ENCODE measurements around the gene CAND2.
"Not testable (repeated sequence)": the region's sequence is repeated elsewhere in the genome, so short reads cannot be mapped to it uniquely, and the experiment has no call there.

The CAND2 gene

GRCh38 chr3:12772462-12772861, 24.0 kb upstream of the CAND2 start:
- no peak for DNase-seq

GRCh38 chr3:12773030-12773709, 23.3 kb upstream of the CAND2 start:
- DNase-seq = no peak

GRCh38 chr3:12773710-12774086, 22.8 kb upstream of the CAND2 start:
- DNase-seq = no peak

GRCh38 chr3:12774619-12775018, 21.9 kb upstream of the CAND2 start:
- no peak for DNase-seq

GRCh38 chr3:12775226-12775625, 21.3 kb upstream of the CAND2 start:
- no peak for DNase-seq

- DNase-seq = not testable (repeated sequence)
Observed at GRCh38 chr3:12775970-12776369, 20.5 kb upstream of the CAND2 start.

- DNase-seq = no peak
Observed at GRCh38 chr3:12777171-12777570, 19.3 kb upstream of the CAND2 start.

- DNase-seq = no peak
Observed at GRCh38 chr3:12780751-12781150, 15.7 kb upstream of the CAND2 start.

GRCh38 chr3:12782172-12782815, 14.2 kb upstream of the CAND2 start:
- no peak for DNase-seq

- no peak for DNase-seq
Observed at GRCh38 chr3:12785096-12785495, 11.4 kb upstream of the CAND2 start.

GRCh38 chr3:12787346-12787745, 9.1 kb upstream of the CAND2 start:
- peak; percentile 34 for DNase-seq

- DNase-seq = not testable (repeated sequence)
Observed at GRCh38 chr3:12787967-12788690, 8.4 kb upstream of the CAND2 start.

- DNase-seq = no peak
Observed at GRCh38 chr3:12791430-12791829, 5.0 kb upstream of the CAND2 start.

GRCh38 chr3:12793701-12794100, 2.8 kb upstream of the CAND2 start:
- no peak for DNase-seq

GRCh38 chr3:12797124-12797891, 828 bp downstream of the CAND2 start:
- DNase-seq = no peak

- no peak for DNase-seq
Observed at GRCh38 chr3:12797892-12798558, 1.5 kb downstream of the CAND2 start.

- DNase-seq = no peak
Observed at GRCh38 chr3:12798559-12799179, 2.2 kb downstream of the CAND2 start.

GRCh38 chr3:12799525-12800440, 3.3 kb downstream of the CAND2 start:
- no peak for DNase-seq

GRCh38 chr3:12803371-12803770, 6.9 kb downstream of the CAND2 start:
- no peak for DNase-seq

GRCh38 chr3:12807066-12807465, 10.6 kb downstream of the CAND2 start:
- DNase-seq = no peak
